K562 (cell line): ENCODE results near the gene RAB32.

ENCODE experiments used
- ELF1 ChIP-seq: fragments of 200-800 bp; sonication (Bioruptor generic); IDR thresholded peaks from 2 replicates; pipeline ENCODE4 v1.6.1; 2016; ENCODE audit warnings: missing genetic modification characterization, missing compliant biosample characterization
- HIVEP1 ChIP-seq: fragments of 250-450 bp; sonication (Bioruptor Pico); IDR thresholded peaks from 2 replicates; pipeline ENCODE4 v1.4.0; 2020; ENCODE audit warnings: mild to moderate bottlenecking
- JUND ChIP-seq, 2 experiments: IDR thresholded peaks; 2 replicates in 1 of 2; 3 replicates in 1 of 2; pipeline ENCODE4 v1.6.1; 2011; ENCODE audit warnings: borderline replicate concordance in 2 of 2, low read depth in 2 of 2, low read length in 2 of 2, improper control_type of control experiment in 1 of 2, missing biosample characterization in 1 of 2, missing genetic modification characterization in 1 of 2, missing genetic modification reagents in 1 of 2
- NCOR1 ChIP-seq: fragments of 450-650 bp; IDR thresholded peaks from 2 replicates; pipeline ENCODE4 v1.6.1; 2016; ENCODE audit warnings: mild to moderate bottlenecking, moderate library complexity
- PBX2 ChIP-seq, 2 experiments: IDR thresholded peaks in 1 of 2; conservative IDR thresholded peaks in 1 of 2; 2 replicates each; pipeline ENCODE4 v1.6.1; 2016; ENCODE audit warnings: low read depth in 2 of 2, mild to moderate bottlenecking in 1 of 2, missing compliant biosample characterization in 1 of 2, missing genetic modification characterization in 1 of 2, moderate library complexity in 1 of 2
- POLR2AphosphoS5 ChIP-seq: IDR thresholded peaks from 2 replicates; pipeline ENCODE4 v1.6.1; 2011; ENCODE audit warnings: mild to moderate bottlenecking, low read depth, low read length, moderate library complexity; ENCODE audit not compliant: control insufficient read depth, insufficient read depth
- ZBTB33 ChIP-seq: sonication (generic); formaldehyde crosslinking; IDR thresholded peaks from 2 replicates; pipeline ENCODE4 v1.8.1; 2023; ENCODE audit warnings: mild to moderate bottlenecking, missing genetic modification reagents
- ZNF143 ChIP-seq: sonication (generic); formaldehyde crosslinking; IDR thresholded peaks from 2 replicates; pipeline ENCODE4 v1.9.0; 2022; ENCODE audit warnings: mild to moderate bottlenecking, missing genetic modification reagents
- ZNF668 ChIP-seq: fragments of 250-450 bp; sonication (Bioruptor Pico); IDR thresholded peaks from 2 replicates; pipeline ENCODE4 v1.8.0; 2022; ENCODE audit warnings: mild to moderate bottlenecking, inconsistent platforms
- TF ChIP-seq, protein P1 (sequence below), 3 experiments: IDR thresholded peaks in 2 of 3; conservative IDR thresholded peaks in 1 of 3; 2 replicates each; pipeline ENCODE4 v1.5.1; 2011 to 2012; ENCODE audit warnings: low read length in 3 of 3, mild to moderate bottlenecking in 3 of 3, control low read depth in 2 of 3, improper control_type of control experiment in 1 of 3, inconsistent platforms in 1 of 3, low read depth in 1 of 3, mixed read lengths in 1 of 3, moderate library complexity in 1 of 3; ENCODE audit not compliant: insufficient read depth in 2 of 3

DNA sequence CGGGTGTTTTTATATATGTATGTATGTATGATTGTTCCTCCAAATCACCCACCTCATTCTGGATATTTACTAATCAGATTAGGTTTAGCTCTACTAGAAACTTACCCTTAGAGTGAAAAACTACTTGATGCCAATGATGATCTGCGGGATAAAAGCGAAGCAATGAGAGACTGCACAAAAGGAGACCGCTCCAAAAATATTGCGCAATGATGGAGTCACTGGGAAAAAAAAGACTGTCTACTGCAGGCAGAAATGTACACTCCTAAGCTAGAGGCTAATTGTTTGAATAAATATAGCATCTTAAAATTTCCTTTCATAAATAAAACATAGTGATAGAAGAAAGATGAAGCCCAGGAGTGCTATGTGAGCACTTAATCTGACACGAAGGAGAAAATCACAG lies 7.3 kb downstream of the RAB32 start:
- TF ChIP-seq PBX2 (CRISPR knock-in tag; IDR thresholded peaks at IDR 0.05; ENCODE audit: low read depth): no peak
- no peak for TF ChIP-seq PBX2 (tag; conservative IDR thresholded peaks at IDR 0.05; ENCODE audit: low read depth)
- TF ChIP-seq ZBTB33: no peak
- TF ChIP-seq JUND (IDR thresholded peaks at IDR 0.05; ENCODE audit: borderline replicate concordance, low read depth, low read length): no peak
- TF ChIP-seq JUND (tag; IDR thresholded peaks at IDR 0.05; ENCODE audit: borderline replicate concordance, low read depth, low read length): no peak
- TF ChIP-seq, protein P1, sequence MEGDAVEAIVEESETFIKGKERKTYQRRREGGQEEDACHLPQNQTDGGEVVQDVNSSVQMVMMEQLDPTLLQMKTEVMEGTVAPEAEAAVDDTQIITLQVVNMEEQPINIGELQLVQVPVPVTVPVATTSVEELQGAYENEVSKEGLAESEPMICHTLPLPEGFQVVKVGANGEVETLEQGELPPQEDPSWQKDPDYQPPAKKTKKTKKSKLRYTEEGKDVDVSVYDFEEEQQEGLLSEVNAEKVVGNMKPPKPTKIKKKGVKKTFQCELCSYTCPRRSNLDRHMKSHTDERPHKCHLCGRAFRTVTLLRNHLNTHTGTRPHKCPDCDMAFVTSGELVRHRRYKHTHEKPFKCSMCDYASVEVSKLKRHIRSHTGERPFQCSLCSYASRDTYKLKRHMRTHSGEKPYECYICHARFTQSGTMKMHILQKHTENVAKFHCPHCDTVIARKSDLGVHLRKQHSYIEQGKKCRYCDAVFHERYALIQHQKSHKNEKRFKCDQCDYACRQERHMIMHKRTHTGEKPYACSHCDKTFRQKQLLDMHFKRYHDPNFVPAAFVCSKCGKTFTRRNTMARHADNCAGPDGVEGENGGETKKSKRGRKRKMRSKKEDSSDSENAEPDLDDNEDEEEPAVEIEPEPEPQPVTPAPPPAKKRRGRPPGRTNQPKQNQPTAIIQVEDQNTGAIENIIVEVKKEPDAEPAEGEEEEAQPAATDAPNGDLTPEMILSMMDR (IDR thresholded peaks at IDR 0.05 in 2 of 3, conservative IDR thresholded peaks at IDR 0.05 in 1 of 3; ENCODE audit: insufficient read depth in 2 of 3, low read depth in 1 of 3, low read length in 3 of 3): no peak
- no peak for TF ChIP-seq ZNF143 (CRISPR knock-in tag)
- TF ChIP-seq POLR2AphosphoS5: no peak
- no peak for TF ChIP-seq ZNF668 (CRISPR knock-in tag)
- no peak for TF ChIP-seq NCOR1
- TF ChIP-seq ELF1 (tag): no peak
- no peak for TF ChIP-seq HIVEP1
